Inflammatory macrophage (primary cell): ENCODE results near the gene PRDX1.
A peak's percentile ranks its signal among the peaks of the same experiment; 100 is the strongest.

Source experiments
- DNase-seq, 2 donors: peaks; one replicate each; pipeline ENCODE4 v3.0.0-alpha.2; 2020 to 2022
- total RNA-seq, 18 experiments: gene quantifications; one replicate each; lab custom pipeline; 2026; ENCODE audit warnings: mixed read lengths in 6 of 18, inconsistent platforms in 2 of 18; lab: John Stamatoyannopoulos, UW

Gene PRDX1
- 399 to 998 (median 743) reads per million in 18 experiments for total RNA-seq

DNA sequence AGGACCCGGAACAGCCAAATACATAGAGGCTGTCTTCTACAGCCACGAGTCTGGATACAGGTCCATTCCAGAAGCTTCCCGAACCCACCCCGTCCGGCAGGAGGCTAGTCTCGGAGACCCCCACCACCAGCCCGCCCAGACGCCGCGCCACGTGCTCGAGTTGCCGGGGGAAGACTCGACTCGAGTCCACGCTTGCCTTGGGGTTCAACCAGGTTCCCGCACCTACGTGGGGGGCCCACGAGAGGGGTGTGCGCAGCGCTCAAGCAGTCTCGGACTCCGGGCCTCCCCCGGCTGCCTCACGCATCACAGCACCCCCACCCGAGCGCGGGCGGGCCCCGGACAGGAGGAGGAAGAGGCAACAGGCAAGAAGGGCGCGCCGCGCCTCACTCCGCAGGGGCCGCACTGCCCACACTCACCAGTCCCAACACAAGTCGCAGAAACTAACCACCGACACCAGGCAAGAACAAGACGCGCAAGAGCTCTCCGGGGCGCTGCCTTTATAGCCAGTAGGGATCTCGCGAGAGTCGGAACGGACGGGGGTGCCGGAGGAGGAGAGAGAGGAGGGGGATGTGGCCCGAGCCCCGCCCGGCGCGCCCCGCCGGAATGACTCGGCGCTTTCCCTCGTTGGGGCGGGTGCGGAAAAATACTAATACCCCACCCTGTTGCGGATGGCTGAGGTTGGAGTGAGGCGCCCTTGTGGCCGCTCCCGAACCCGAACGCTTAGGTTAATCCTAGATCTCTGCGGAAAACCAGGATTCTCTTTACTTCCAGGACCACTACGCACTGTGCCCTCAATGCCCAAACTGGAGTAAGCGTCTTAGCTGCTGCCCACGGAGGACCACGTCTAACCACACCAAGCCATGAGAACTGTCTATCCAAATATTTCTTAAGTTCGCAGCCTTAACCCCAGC, at the start of gene PRDX1:
PRDX1 (minus strand) TSS at position 472 of the 911 bp plus-strand sequence. CDS start 2,841 bp downstream, outside the sequence.
- peak; percentile 98 to 100 for DNase-seq

GRCh38 chr1:45570631-45571030, 48.9 kb upstream of the PRDX1 start:
- DNase-seq, result no peak

DNA sequence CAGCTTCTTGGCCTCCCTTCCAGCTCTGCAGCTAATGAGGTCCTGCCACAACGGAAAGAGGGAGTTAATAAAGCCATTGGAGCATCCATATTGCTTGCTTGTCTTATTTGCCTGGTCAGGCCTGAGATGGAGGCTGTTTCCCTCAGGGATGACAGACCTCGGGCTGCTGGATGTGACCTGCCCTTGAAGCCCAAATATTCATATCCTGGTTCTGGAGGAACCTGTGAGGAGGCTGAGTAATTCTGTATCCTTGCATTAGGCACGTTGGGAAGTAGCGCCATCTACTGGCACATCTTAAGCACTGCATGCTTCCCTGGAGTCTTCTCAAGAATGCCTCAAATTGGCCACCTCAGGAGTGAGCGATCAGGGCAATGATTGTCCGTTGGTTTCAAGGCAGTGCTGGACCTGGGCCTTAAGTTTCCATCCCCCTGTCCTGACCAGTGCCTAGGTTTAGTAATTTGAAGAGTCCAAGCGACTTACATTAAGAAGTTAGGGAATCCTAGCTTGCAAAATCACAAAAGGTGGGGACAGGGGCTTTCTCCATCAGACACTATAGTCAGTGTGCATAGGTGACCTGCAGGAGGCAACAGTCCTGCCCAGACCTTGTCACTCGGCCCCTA, 48.4 kb upstream of the PRDX1 start:
- peak; percentile 78 to 83 for DNase-seq

GRCh38 chr1:45569571-45569961, 47.9 kb upstream of the PRDX1 start:
- DNase-seq, result no peak

- DNase-seq, result no peak
Observed at GRCh38 chr1:45568421-45568820, 46.7 kb upstream of the PRDX1 start.

- DNase-seq, result no peak
Observed at GRCh38 chr1:45567911-45568310, 46.2 kb upstream of the PRDX1 start.

DNA sequence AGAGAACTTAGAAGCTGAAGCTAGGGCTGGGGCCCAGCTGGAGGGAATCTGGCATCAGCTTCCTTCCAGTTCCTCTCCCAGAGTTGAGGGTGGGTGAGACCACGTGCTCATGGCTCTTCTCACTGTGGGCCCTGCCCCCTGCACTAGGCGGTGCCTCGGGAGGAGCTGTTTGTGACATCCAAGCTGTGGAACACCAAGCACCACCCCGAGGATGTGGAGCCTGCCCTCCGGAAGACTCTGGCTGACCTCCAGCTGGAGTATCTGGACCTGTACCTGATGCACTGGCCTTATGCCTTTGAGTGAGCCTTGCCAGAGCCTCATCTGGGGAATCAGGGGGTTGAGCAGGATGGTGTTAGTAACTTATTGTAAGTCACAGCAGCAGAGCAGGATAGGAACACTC, 45.0 kb upstream of the PRDX1 start:
- DNase-seq, result peak; percentile 64 to 79

DNA sequence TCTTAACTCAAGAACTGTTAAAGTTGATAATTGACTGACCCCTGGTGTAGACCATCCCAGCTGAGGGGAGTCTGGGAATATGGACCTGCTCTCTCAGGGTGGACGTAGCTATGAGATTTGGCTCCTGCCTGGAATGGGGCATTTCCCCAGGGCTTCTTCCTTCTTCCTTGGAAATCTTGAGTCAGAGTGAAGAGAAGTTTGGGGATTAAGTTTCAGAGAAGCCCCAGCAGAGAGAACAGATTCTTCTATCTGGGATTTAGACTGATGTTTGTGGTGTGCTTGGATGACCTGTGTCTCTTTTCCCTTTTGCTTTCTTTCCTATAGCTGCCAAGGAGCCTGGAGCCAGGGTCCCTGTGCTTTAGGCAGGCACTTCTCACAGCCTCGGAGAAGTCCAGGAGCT, 42.2 kb upstream of the PRDX1 start:
- no peak for DNase-seq

- no peak for DNase-seq
Observed at GRCh38 chr1:45557422-45557944, 35.8 kb upstream of the PRDX1 start.

DNA sequence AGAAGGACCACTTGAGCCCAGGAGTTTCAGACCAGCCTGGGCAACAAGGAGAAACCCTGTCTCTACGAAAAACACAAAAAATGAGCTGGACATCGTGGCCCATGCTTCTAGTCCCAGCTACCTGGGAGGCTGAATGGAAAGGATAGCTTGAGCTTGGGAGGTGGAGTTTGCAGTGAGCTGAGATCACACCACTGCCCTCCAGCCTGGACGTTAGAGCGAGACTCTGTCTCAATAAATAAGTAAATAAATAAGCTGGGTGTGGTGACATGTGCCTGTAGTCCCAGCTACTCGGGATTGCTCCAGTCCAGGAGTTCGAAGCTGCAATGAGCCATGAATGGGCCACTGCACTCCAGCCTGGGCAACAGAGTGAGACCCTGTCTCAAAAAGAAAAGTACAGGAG, 32.5 kb upstream of the PRDX1 start:
- DNase-seq, result no peak

DNA sequence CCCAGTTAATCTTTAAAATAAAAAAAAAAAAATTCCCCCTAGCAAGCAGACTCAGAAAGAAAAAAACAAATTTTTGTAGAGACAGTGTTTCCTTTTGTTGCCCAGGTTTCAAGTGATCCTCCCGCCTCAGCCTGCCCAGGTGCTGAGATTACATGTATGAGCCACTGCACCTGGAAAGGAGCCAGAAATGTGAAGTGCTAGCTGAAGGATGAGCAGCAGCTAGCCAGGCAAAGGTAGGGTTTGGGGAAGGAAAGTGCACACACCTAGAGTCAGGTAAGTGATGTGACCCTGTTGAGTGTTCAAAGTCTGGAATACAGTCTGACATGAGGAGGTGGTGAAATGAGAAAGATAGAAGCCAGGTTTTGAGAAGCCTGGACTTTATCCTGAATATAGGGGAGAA, 30.6 kb upstream of the PRDX1 start:
- DNase-seq, result no peak

GRCh38 chr1:45551684-45552083, 30.0 kb upstream of the PRDX1 start:
- DNase-seq, result no peak

- DNase-seq, result peak; percentile 94 to 96
Observed at GRCh38 chr1:45550401-45551351, 29.0 kb upstream of the PRDX1 start, which contains the start of gene AKR1A1. Gene AKR1A1, plus strand, starts transcription at chr1:45550826. Its CDS starts 10,969 bp downstream, at chr1:45561795.

- no peak for DNase-seq
Observed at GRCh38 chr1:45545553-45546310, 24.0 kb upstream of the PRDX1 start.

DNA sequence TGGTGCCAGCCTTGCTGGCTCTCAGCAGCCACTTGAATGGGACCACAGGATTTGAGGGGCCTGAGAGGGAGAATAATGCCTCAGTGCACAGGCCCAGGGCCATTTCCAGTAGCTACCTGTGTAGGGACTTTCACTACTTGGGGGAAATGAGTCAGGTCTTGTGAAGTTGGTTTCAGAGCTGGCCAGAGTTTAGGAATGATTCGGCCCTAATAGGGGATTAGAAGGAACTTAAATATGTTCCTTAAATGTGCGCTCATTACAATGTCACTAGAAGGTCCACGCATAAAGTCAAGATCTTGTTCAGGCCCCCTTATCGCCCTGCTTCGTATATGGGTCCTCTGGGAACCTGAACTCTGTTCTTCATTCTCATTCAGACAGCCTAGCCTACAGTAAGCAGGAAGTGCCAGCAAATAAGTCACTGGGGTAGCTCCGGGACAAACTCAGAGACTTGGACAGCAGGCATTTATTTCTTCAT, 23.4 kb upstream of the PRDX1 start:
- DNase-seq, result peak; percentile 19 to 30

GRCh38 chr1:45544530-45544929, 22.8 kb upstream of the PRDX1 start:
- peak in 1 of 2 donors; percentile 36 for DNase-seq

DNA sequence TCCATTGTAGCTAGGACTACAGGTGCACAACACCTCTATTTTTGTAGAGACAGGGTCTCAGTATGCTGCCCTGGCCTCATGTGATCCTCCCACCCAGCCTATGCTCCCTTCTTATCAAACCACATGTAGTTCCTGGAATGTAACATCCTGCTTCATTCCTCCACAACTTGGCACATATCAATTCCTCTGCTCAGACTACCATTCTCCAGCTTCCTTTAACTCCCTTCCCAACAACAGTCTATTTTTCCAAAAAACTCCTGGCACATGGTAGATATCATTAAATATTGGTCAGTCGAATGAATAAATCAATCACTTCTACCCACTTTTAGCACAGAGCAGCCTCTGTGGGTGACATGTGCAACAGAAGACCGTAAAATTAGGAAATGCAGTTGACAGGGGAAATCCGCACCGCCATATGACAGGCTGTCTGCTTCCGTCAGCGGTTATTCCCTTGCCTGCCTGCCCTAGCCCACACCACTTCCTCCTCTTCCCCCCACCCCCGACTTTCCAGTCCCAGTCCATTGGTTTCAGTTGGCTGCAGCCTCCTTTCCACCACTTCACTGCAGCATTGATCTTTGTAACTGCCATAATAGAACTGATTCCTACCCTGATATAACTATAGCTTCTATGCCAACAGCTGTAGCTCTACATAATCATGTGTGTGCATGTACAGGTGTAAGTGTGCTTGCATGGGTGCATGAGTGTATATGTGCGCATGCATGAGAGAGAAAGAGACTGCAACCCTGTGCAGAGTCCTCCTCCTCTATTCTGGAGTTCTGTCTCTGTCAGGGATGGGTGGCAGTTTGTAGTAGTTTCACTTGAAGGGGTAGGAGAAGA, 22.1 kb upstream of the PRDX1 start:
- peak; percentile 94 to 97 for DNase-seq

- DNase-seq, result peak; percentile 89 to 93
Observed at GRCh38 chr1:45542591-45542990, 20.9 kb upstream of the PRDX1 start.

DNA sequence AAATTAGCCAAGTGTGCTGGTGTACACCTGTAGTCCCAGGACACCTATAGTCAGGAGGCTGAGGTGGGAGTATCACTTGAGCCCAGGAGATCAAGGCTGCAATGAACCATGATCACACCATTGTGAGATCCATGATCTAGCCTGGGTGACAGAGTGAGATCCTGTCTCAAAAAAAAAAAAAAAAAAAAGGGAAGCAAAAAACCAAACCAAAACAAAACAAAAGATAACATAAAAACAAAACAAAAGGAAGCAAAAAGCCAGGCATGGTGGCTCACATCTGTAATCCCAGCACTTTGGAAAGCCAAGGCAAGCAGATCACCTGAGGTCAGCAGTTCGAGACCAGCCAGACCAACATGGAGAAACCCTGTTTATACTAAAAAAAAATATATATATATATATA, 19.5 kb upstream of the PRDX1 start:
- DNase-seq, result peak in 1 of 2 donors; percentile 36

GRCh38 chr1:45536886-45537285, 15.2 kb upstream of the PRDX1 start:
- no peak for DNase-seq
